T-cell (primary cell): Measurements from ENCODE around the gene FANCE. TPM values are rescaled to one million over a fixed set of nuclear protein-coding genes. Genes with fewer than 3 reads are reported as not detected.

Experiments used
- ATAC-seq, 4 experiments: fragments of 200-7000 bp in 3 of 4; fragments of 150-1000 bp in 1 of 4; cut with Tn5 transposase; replicated peaks in 1 of 4; 1 replicate in 3 of 4; 2 replicates in 1 of 4; pipeline ENCODE4 v1.10.0; 2021; ENCODE audit warnings: moderate library complexity in 3 of 4, mild to moderate bottlenecking in 2 of 4, moderate number of reproducible peaks in 1 of 4
- CTCF ChIA-PET, 2 donors: fragments of 300-600 bp; sonication (Branson Sonifier 250); formaldehyde crosslinking; loops; one replicate each; lab custom pipeline; 2022; ENCODE audit warnings: antibody characterized with exemption in 2 of 2; lab: Charles Lee
- POLR2A ChIA-PET, 2 donors: fragments of 300-600 bp; sonication (Branson Sonifier 250); formaldehyde crosslinking; loops; one replicate each; lab custom pipeline; 2022; ENCODE audit warnings: antibody characterized with exemption in 2 of 2; lab: Charles Lee
- DNase-seq, 35 experiments: peaks; one replicate each; pipeline versions ENCODE4 v3.0.0 to v3.0.0-alpha.2; 2013 to 2023
- H3K27ac ChIP-seq: one replicate; pipeline ENCODE4 v1.5.1; 2013; ENCODE audit warnings: low read length
- H3K27me3 ChIP-seq, 2 experiments: replicated peaks in 1 of 2; 1 replicate in 1 of 2; 2 replicates in 1 of 2; pipeline versions ENCODE4 v1.6.1 to v1.7.0; 2013; ENCODE audit warnings: low read length in 1 of 2, mixed read lengths in 1 of 2; ENCODE audit not compliant: control insufficient read depth in 2 of 2, insufficient read depth in 2 of 2; ENCODE audit errors: extremely low read depth in 1 of 2
- H3K36me3 ChIP-seq, 2 donors: 1 replicate in 1 of 2; 2 replicates in 1 of 2; pipeline versions ENCODE4 v1.6.1 to v1.7.0; 2013; ENCODE audit warnings: low read length in 1 of 2; ENCODE audit not compliant: control insufficient read depth in 2 of 2, insufficient read depth in 1 of 2; ENCODE audit errors: extremely low read depth in 1 of 2
- H3K4me1 ChIP-seq, 2 experiments: 1 replicate in 1 of 2; 2 replicates in 1 of 2; pipeline versions ENCODE4 v1.6.1 to v1.7.0; 2013; ENCODE audit warnings: low read length in 2 of 2, mixed read lengths in 1 of 2; ENCODE audit not compliant: insufficient read depth in 2 of 2, control insufficient read depth in 1 of 2; ENCODE audit errors: extremely low read depth in 1 of 2
- H3K4me3 ChIP-seq, 2 donors: 1 replicate in 1 of 2; 2 replicates in 1 of 2; pipeline versions ENCODE4 v1.5.1 to v1.7.0; 2013; ENCODE audit warnings: mild to moderate bottlenecking in 2 of 2, low read length in 1 of 2, moderate library complexity in 1 of 2; ENCODE audit not compliant: control insufficient read depth in 1 of 2; ENCODE audit errors: extremely low read depth in 1 of 2
- H3K9me3 ChIP-seq: 2 replicates; pipeline ENCODE4 v1.7.0; 2013
- H3K27ac Mint-ChIP-seq, 2 donors: one replicate each; pipeline ENCODE4 v1.8.0; 2020 to 2021; ENCODE audit warnings: mild to moderate bottlenecking in 2 of 2, mixed read lengths in 2 of 2
- H3K27me3 Mint-ChIP-seq, 2 donors: one replicate each; pipeline ENCODE4 v1.8.0; 2021 to 2022; ENCODE audit warnings: mixed read lengths in 2 of 2
- H3K36me3 Mint-ChIP-seq: one replicate; pipeline ENCODE4 v1.8.0; 2021; ENCODE audit warnings: mixed read lengths
- H3K4me1 Mint-ChIP-seq, 3 donors: one replicate each; pipeline ENCODE4 v1.8.0; 2020 to 2022; ENCODE audit warnings: mixed read lengths in 3 of 3, mild to moderate bottlenecking in 1 of 3
- H3K4me3 Mint-ChIP-seq, 3 donors: one replicate each; pipeline ENCODE4 v1.8.0; 2020 to 2022; ENCODE audit warnings: mild to moderate bottlenecking in 3 of 3, mixed read lengths in 3 of 3, moderate library complexity in 3 of 3
- H3K9me3 Mint-ChIP-seq, 3 donors: one replicate each; pipeline ENCODE4 v1.8.0; 2020 to 2022; ENCODE audit warnings: mixed read lengths in 3 of 3
- WGBS: methylation state at CpG from one replicate; pipeline ENCODE4 v1.1.5; 2013; ENCODE audit warnings: missing lambda C conversion rate; ENCODE audit not compliant: insufficient coverage; 5-methylcytosine and 5-hydroxymethylcytosine counted together
- total RNA-seq, 35 experiments: library from RNA in 6 of 35; stranded (reverse) in 6 of 35; fragments of 120-200 nt in 1 of 35; gene quantifications; one replicate each; pipeline versions ENCODE4 v1.2.1 to v1.2.4 and lab custom pipeline; 2013 to 2026

FANCE gene
- total RNA-seq, 5 donors from 2014 or later (not counting 1 experiment from before 2014, with no cell fraction given): 5.6 to 12.8 (median 11.7) TPM

GRCh38 chr6:35454391-35455110 is 2.4 kb downstream of the FANCE start:
- Histone ChIP-seq H3K36me3 (peaks cover 12 to 14% of the 10 kb centered on the region in 2 donors), H3K27me3 (no peaks in the 10 kb centered on the region), H3K9me3 (no peaks in the 10 kb centered on the region), H3K4me3 (no peak overlapping the region), H3K4me1 (peaks cover 9 to 24% of the 10 kb centered on the region in 2 experiments), H3K27ac (no peak overlapping the region)
- peaks cover 38 to 45% (median 39%) of the 10 kb centered on the region in 3 donors for H3K4me1 Mint-ChIP-seq
- WGBS: 97% methylated on average over 6 of the region's 9 CpGs
- DNase-seq (no peak), ATAC-seq (no peak)
- no peaks in the 10 kb centered on the region for H3K27me3 Mint-ChIP-seq
- H3K27ac Mint-ChIP-seq: no peak overlapping the region
- H3K4me3 Mint-ChIP-seq: peak overlapping the region in 2 of 3 donors; percentile 14 to 81
- no peaks in the 10 kb centered on the region for H3K9me3 Mint-ChIP-seq
- POLR2A ChIA-PET: interaction anchor here in 1 of 2 donors (0.6 to 0.7 kb wide), 2 partner anchors 18 to 286 kb away, joined by 3 to 4 read pairs; no protein-coding TSS in a partner anchor
- CTCF ChIA-PET: no interaction called here
- peaks cover 24% of the 10 kb centered on the region for H3K36me3 Mint-ChIP-seq

DNA sequence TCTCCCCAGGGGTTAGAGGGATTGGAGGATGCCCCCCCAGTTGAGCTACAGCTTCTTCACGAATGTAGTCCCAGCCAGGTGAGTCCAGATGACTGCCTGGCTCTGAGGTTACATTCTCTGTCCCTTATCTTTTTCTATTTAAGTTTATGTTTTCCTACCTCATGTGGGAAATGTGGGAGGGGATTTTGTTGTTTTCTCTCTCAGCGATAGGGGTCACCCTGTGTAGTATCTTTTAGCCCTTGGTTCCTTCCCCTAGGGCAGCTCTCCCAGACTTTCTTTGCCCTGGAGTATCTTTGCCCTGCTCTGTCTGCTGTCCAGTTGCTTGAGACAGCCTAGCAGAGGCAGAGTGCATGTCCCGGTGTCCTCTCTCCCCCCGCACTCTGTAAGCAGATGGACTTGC is 5.8 kb downstream of the FANCE start:
- Mint-ChIP-seq H3K27ac (no peak overlapping the region), H3K36me3 (peaks cover 38% of the 10 kb centered on the region), H3K9me3 (no peaks in the 10 kb centered on the region), H3K4me1 (peaks cover 18 to 27% (median 20%) of the 10 kb centered on the region in 3 donors), H3K27me3 (no peaks in the 10 kb centered on the region), H3K4me3 (no peak overlapping the region)
- Histone ChIP-seq H3K36me3 (peaks cover 16 to 18% of the 10 kb centered on the region in 2 donors), H3K27me3 (no peaks in the 10 kb centered on the region), H3K4me3 (no peak overlapping the region), H3K27ac (no peak overlapping the region), H3K9me3 (no peaks in the 10 kb centered on the region), H3K4me1 (peaks cover 5 to 8% of the 10 kb centered on the region in 2 experiments)
- ATAC-seq (no peak), DNase-seq (no peak)
- ChIA-PET POLR2A (no interaction called here), CTCF (interaction anchor here (0.5 to 0.7 kb wide), 3 partner anchors 10 to 483 kb away, joined by 3 read pairs; partner anchors contain the start of gene RPL10A (in 1 of the 2))
- WGBS: 96% methylated on average over 3 of the region's 4 CpGs

GRCh38 chr6:35461270-35461669 is 9.1 kb downstream of the FANCE start:
- 100% methylated on average over 2 of the region's 3 CpGs for WGBS
- H3K36me3 ChIP-seq: peaks cover 10% of the 10 kb centered on the region in 2 donors
- no peak overlapping the region for H3K27ac ChIP-seq
- DNase-seq (no peak), ATAC-seq (no peak)
- Mint-ChIP-seq H3K27me3 (no peaks in the 10 kb centered on the region), H3K4me1 (no peaks in the 10 kb centered on the region), H3K9me3 (no peaks in the 10 kb centered on the region), H3K36me3 (peaks cover 36% of the 10 kb centered on the region), H3K4me3 (no peak overlapping the region), H3K27ac (no peak overlapping the region)
- no peaks in the 10 kb centered on the region for H3K4me1 ChIP-seq
- CTCF ChIA-PET: no interaction called here
- POLR2A ChIA-PET: no interaction called here
- H3K4me3 ChIP-seq: no peak overlapping the region
- H3K27me3 ChIP-seq: no peaks in the 10 kb centered on the region
- no peaks in the 10 kb centered on the region for H3K9me3 ChIP-seq

DNA sequence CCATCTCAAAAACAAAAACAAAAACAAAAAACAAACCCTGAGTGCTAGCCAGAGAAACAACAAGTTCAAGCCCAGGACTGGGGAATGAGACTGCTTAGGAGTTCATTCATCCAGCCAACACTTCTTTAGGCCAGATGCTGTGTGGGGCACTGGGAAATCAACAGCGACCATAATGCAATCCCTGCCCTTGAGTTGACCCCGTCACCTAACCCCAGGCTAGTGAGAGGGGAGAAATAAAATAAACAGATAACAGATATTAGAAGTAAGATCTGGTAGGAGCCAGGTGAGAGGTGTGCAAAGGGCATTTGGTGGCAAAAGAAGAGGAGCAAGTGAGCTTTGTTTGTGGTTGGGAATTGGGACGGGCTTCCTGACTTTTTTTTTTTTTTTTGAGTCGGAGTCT is 11.2 kb downstream of the FANCE start:
- Histone ChIP-seq H3K4me3 (no peak overlapping the region), H3K27ac (no peak overlapping the region), H3K4me1 (peaks cover 0 to 8% of the 10 kb centered on the region in 2 experiments), H3K9me3 (no peaks in the 10 kb centered on the region), H3K27me3 (no peaks in the 10 kb centered on the region), H3K36me3 (peaks cover 6 to 9% of the 10 kb centered on the region in 2 donors)
- Mint-ChIP-seq H3K4me1 (peaks cover 7 to 12% (median 9%) of the 10 kb centered on the region in 3 donors), H3K9me3 (no peaks in the 10 kb centered on the region), H3K36me3 (peaks cover 26% of the 10 kb centered on the region), H3K27ac (peak overlapping the region in 1 of 2 donors; percentile 19), H3K27me3 (no peaks in the 10 kb centered on the region), H3K4me3 (no peak overlapping the region)
- no peak for ATAC-seq
- ChIA-PET CTCF (interaction anchor here (0.6 to 0.7 kb wide), 5 partner anchors 26 to 455 kb away, joined by 3 to 5 read pairs (median 3); no protein-coding TSS in a partner anchor), POLR2A (interaction anchor here in 1 of 2 donors (0.6 to 0.7 kb wide), 2 partner anchors 119 to 1326 kb away, joined by 4 to 5 read pairs; no protein-coding TSS in a partner anchor)
- 100% methylated on average over 1 of the region's 4 CpGs for WGBS
- DNase-seq: no peak

GRCh38 chr6:35465646-35466045 is 13.5 kb downstream of the FANCE start:
- DNase-seq (no peak), ATAC-seq (no peak)
- CTCF ChIA-PET: interaction anchor here in 1 of 2 donors (0.9 to 1.5 kb wide), 4 partner anchors 15 to 124 kb away, joined by 3 to 6 read pairs (median 4); partner anchors contain the start of gene PPARD
- H3K27me3 Mint-ChIP-seq: no peaks in the 10 kb centered on the region
- no peak overlapping the region for H3K4me3 ChIP-seq
- H3K27ac Mint-ChIP-seq: no peak overlapping the region
- POLR2A ChIA-PET: no interaction called here
- no peaks in the 10 kb centered on the region for H3K27me3 ChIP-seq
- H3K4me1 ChIP-seq: peaks cover 5 to 30% of the 10 kb centered on the region in 2 experiments
- no peak overlapping the region for H3K27ac ChIP-seq
- peaks cover 6 to 18% of the 10 kb centered on the region in 2 donors for H3K36me3 ChIP-seq
- H3K9me3 Mint-ChIP-seq: no peaks in the 10 kb centered on the region
- peaks cover 27% of the 10 kb centered on the region for H3K36me3 Mint-ChIP-seq
- no peaks in the 10 kb centered on the region for H3K9me3 ChIP-seq
- H3K4me1 Mint-ChIP-seq: peaks cover 22 to 29% (median 24%) of the 10 kb centered on the region in 3 donors
- no CpG with 5 or more reads among the region's 1 CpG for WGBS
- H3K4me3 Mint-ChIP-seq: no peak overlapping the region

DNA sequence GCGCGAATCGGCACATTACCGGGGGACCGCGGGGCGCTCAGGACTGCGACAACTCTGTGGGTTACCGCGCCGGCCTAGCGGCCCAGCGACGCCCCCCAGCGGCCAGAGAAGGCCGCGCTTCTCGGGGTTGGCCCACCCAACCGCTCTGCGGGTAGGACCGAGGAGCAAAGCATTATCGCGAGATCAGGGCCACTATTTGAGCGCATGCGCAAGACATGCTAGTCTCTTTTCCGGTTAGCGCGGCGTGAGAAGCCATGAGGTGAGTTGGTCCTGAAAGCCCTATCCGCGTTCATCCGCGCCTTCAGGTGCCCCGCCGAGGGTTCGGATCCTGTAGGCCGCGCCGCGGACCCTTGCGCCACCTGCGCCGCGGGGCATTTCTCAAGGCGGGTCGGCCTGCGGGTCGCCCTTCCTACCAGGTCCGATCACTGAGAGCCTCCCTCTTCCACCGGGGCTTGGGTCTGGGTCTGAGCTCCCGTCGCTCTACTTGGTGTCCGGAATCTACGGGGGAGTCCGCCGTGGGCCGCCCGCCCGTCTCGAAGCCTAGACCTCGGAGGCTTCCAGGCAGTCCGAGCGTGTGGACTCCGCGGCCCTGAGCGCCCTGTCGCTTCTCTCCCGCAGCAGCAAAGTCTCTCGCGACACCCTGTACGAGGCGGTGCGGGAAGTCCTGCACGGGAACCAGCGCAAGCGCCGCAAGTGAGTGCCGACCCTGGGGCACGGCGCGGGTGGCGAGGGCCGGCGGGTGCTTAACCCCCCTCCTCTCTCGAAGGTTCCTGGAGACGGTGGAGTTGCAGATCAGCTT is 16.2 kb downstream of the FANCE start, which contains the start of gene RPL10A:
Gene RPL10A, plus strand, starts transcription at position 221 of the 799 bp plus-strand sequence. Its CDS starts 34 bp downstream, at position 255.
- Mint-ChIP-seq H3K4me1 (peaks cover 35 to 42% (median 40%) of the 10 kb centered on the region in 3 donors), H3K36me3 (peaks cover 23% of the 10 kb centered on the region), H3K9me3 (no peaks in the 10 kb centered on the region), H3K27me3 (no peaks in the 10 kb centered on the region), H3K27ac (peak within 1 kb of the TSS; percentile 98 to 99), H3K4me3 (peak within 1 kb of the TSS; percentile 95 to 98 (median 96))
- peak; percentile 85 to 92 (median 91) for ATAC-seq
- Histone ChIP-seq H3K36me3 (peaks cover 9 to 37% of the 10 kb centered on the region in 2 donors), H3K4me3 (peak within 1 kb of the TSS; percentile 82 to 100), H3K4me1 (peaks cover 5 to 46% of the 10 kb centered on the region in 2 experiments), H3K9me3 (no peaks in the 10 kb centered on the region), H3K27me3 (no peaks in the 10 kb centered on the region), H3K27ac (peak within 1 kb of the TSS; percentile 96)
- peak; percentile 90 to 98 (median 95) for DNase-seq
- POLR2A ChIA-PET: interaction anchor here in 1 of 2 donors (0.6 to 0.7 kb wide), 2 partner anchors 119 to 127 kb away, joined by 3 to 8 read pairs; no protein-coding TSS in a partner anchor
- under 1% methylated on average over 85 of the region's 86 CpGs for WGBS
- CTCF ChIA-PET: interaction anchor here (0.6 to 2.0 kb wide), 11 partner anchors 11 to 201 kb away, joined by 3 to 11 read pairs (median 3); partner anchors contain the start of gene FANCE (in 1 of the 2)
